RKO (cell line): ENCODE data around the gene COX6A1.
A peak's percentile ranks its signal among the peaks of the same experiment; 100 is the strongest.
"Not testable (repeated sequence)": the region's sequence is repeated elsewhere in the genome, so short reads cannot be mapped to it uniquely, and the experiment has no call there.

Experiments
- DNase-seq: peaks from one replicate; pipeline ENCODE4 v3.0.0-alpha.2; 2016; ENCODE audit warnings: low spot score

COX6A1 gene

DNA sequence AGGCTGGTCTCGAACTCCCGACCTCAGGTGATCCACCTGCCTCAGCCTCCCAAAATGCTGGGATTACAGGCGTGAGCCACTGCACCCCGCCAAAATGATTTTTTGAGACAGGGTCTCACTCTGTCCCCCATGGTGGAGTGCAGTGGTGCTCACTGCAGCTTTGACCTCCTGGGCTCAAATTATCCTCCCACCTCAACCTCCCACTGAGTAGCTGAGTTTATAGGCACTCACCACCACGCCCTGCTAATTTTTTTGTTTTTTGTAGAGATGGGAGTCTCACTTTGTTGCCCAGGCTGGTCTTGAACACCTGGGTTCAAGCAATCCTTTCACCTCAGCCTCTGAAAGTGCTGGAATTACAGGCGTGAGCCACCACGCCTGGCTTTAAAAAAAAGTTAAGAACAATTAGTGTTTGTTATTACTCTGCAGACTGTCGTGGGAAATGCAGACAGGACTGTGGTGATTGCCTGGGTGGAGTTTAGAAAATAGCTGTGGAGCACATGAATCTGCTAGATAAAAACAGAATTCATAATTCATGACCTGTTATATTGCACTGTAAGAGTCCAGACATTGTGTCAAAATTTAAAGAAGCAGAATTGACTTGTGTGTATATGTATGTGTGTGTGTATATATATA, 9.2 kb upstream of the COX6A1 start:
- no peak for DNase-seq

- DNase-seq, result no peak
These were observed 8.5 kb upstream of the COX6A1 start for GRCh38 chr12:120429368-120429767.

DNA sequence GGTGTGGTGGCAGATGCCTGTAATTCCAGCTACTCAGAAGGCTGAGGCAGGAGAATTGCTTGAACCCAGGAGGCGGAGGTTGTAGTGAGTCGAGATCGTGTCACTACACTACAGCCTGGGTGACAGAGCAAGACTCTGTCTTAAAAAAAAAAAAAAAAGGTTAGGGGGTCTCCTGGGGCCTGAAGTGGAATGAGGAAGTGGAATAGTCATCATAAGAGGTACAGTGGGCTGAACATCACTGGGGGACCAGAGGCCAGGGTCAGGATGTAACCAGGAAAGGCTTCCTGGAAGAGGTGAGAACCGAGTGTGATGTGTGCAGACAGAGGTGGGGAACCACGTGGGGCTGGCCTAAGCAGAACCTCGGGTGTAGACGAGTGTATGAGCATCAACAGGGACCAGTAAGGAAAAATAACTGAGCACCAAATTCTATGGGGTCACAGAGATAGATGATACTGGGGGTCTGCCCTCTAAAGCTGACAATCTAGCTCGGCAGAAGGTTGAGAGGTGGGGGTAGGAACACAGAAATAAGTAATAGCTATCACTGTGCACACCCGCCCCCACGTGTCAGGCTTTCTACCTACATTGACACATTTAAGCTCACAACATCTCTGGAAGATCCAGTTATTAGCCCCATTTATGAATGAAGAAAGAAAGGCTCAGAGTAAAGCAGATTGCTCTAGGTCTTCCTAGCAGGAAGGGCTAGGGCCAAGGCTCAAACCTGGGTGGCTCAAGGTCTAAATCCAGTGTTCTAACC, 5.0 kb upstream of the COX6A1 start:
- no peak for DNase-seq

- DNase-seq, result peak; percentile 27
These were observed 734 bp downstream of the COX6A1 start for GRCh38 chr12:120438495-120439198.

DNA sequence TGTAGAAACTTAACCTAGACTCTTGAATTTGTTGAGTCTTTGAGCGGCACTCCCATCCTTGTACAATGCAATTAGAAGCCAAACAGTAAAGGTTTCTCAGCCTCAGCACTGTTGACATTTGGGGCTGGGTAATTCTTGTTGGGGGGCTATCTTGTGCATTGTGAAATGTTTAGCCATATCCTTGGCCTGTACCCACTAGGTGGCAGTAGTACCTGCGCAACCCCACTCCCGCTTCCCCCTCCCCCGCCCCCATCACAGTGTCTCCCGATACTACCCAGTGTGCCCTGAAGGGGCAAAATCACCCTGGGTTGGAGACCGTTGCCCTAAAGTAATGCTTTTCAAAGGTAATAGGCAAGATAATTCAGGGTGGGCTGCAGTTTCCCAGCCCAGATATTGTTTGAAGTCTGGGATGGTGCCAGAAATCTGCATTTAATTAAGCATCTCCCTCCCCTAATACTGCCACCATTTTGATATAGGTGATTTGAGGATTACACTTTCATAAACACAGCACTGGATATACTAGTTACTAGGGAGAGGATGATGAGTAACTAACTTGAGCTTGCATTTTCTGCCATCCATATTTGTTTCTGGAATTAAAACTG, 1.8 kb downstream of the COX6A1 start:
- DNase-seq, result peak; percentile 84

DNA sequence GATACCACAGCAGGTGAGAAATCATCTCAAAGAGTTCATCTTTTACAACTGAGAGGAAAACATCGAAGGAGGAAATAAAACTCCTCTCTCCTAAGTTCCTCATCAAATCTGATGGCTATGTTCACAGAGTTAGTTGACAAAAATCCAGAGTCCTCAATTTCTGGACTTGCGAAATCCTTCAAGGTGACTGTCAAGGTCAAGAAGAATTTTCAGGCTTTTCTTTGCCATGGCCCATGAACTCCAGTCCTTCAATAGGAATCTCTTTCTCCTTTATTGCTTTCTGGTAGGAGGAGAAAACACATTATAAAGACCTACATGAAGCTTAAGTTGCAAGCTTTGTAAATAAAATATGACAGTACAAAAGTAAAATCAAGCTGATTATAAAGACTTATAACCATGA, 6.8 kb downstream of the COX6A1 start:
- no peak for DNase-seq

- DNase-seq, result peak; percentile 84
These were observed 8.3 kb downstream of the COX6A1 start, which contains the start of the genes GATC and TRIAP1 for GRCh38 chr12:120445911-120446843. GATC (plus strand) TSS chr12:120446444; CDS start chr12:120446481, 37 bp downstream. TRIAP1 (minus strand) TSS chr12:120446384; CDS start chr12:120446372, 12 bp downstream.

DNA sequence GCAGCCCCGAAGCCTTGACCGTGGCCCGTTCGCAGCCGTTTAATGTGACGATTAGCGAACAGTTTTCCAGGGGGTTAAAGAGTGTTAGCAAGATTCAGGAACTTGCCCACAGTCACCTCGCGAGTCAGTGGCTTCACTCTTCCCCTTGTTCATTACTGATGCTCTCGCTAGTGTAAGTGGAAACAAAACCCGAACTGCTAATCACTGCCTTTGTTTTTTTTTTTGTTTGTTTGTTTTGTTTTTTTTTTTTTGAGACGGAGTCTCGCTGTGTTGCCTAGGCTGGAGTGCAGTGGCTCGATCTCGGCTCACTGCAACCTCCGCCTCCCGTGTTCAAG, 8.9 kb downstream of the COX6A1 start:
- DNase-seq, result not testable (repeated sequence)

DNA sequence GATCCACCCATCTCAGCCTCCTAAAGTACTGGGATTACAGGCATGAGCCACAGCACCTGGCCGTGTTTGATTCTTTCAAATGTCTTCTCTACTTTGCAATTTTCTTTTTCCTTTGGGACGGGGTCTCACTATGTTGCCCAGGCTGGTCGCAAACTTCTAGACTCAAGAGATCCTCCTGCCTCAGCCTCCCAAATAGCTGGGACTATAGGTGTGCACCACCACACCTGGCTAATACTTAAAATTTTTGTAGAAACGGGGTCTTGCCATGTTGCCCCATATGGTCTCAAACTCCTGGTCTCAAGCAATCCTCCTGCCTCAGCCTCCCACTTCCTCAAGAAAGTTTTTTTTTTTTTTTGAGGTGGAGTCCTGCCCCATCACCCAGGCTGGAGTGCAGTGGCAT, 10.1 kb downstream of the COX6A1 start:
- no peak for DNase-seq

- DNase-seq, result peak; percentile 44
These were observed 14.6 kb downstream of the COX6A1 start for GRCh38 chr12:120452524-120452923.

GRCh38 chr12:120453060-120453750, 15.3 kb downstream of the COX6A1 start:
- DNase-seq, result no peak

- DNase-seq, result peak; percentile 84
These were observed 16.1 kb downstream of the COX6A1 start for GRCh38 chr12:120453977-120454376.

GRCh38 chr12:120455302-120455701, 17.4 kb downstream of the COX6A1 start:
- no peak for DNase-seq

GRCh38 chr12:120457133-120457532, 19.2 kb downstream of the COX6A1 start:
- DNase-seq, result no peak

- DNase-seq, result no peak
These were observed 22.2 kb downstream of the COX6A1 start for GRCh38 chr12:120460157-120460556.

DNA sequence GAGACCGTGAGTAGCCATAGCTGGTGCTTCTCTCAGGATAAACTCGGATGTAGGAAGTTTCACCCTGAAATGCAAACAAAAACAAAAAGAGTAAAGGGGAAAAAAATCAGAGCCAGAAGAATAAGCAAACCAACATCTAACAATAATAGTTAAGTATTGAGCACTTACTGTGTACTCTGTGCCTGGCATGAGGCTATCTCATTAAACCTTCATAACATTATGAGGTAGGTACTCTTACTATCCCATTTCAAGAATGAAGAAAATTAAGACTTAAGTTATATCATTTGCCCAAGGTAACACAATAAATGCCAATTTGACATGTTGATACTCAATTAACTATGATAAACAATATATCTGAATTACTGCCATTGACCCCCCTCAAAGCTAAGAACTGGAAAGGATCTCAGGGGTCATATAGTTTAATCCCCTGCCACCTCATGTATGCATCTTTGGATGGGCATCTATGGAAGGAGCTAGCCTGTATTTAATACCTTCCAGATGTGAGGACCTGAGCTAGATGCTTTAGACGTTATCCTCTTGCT, 24.3 kb downstream of the COX6A1 start:
- DNase-seq, result no peak

DNA sequence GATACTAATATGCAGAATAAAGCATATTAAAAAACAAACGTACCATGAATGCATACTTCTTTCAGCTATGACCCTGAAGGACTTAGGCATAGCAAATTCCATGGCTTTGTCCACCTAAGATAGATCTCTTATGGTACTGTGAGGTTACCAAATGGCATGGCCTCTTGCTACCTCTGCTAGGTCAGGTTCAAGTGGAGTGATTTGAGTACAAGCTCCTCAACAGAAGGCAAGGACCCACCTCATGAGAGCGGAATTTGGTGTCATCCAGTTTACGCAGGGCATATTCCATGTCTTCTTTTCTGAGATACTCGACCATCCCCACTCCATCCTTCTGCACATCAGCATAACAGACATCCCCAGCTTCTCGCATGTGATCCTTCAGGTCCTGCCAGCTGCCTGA, 25.8 kb downstream of the COX6A1 start:
- no peak for DNase-seq

- DNase-seq, result no peak
These were observed 27.8 kb downstream of the COX6A1 start for GRCh38 chr12:120465756-120466155.

DNA sequence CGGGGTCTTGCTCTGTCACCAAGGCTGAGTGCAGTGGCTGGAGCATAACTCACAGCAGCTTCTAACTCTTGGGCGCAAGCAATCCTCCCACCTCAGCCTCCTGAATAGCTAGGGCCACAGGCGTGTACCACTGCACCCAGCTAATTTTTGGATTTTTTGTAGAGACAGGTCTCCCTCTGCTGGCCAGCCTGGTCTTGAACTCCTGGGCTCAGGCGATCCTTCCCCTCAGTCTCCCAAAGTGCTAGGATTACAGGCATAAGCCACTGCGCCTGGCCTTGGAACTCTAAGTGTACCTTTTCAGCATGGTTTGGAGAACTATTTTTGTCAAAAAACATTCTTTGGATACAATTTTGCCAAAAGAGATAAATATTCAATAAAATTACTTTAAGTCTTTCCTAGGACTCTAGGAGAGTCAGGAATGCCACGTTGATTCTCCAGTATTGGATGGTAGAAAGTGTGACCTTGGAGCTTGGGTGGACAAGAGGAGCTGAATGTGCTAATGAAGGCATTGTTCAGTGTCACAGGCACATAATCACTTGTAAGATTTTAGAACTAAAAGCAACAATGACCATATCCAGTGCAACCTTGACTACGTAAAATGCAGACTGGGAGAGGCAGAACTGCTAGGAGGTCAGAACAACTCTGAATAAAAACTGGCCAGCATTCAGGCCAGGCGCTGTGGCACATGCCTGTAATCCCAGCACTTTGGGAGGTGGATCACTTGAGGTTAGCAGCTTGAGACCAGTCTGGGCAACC, 28.8 kb downstream of the COX6A1 start:
- DNase-seq, result peak; percentile 71

GRCh38 chr12:120467439-120467838, 29.5 kb downstream of the COX6A1 start:
- DNase-seq, result no peak
